Astrocyte (in vitro differentiated cells and primary cell): ENCODE data around the gene MAP4K2. TPM values are rescaled to one million over a fixed set of nuclear protein-coding genes. Genes with fewer than 3 reads are reported as not detected.

Experiments
- DNase-seq: peaks from one replicate; pipeline ENCODE4 v3.0.0-alpha.2; 2010; ENCODE audit warnings: low read depth
- FAIRE-seq: peaks from 2 replicates; lab custom pipeline; 2011; peaks lifted over from hg19 to GRCh38; lab: Jason Lieb, UNC
- H2AFZ ChIP-seq: 2 replicates; pipeline ENCODE4 v1.6.0; 2012; ENCODE audit warnings: low read depth, low read length, inconsistent platforms
- H3K27ac ChIP-seq: 2 replicates; pipeline ENCODE4 v1.5.1; 2011; ENCODE audit warnings: low read depth, low read length, inconsistent platforms
- H3K27me3 ChIP-seq: 2 replicates; pipeline ENCODE4 v1.6.0; 2011; ENCODE audit warnings: low read length, inconsistent platforms; ENCODE audit not compliant: insufficient read depth
- H3K36me3 ChIP-seq: 2 replicates; pipeline ENCODE4 v1.5.1; 2011; ENCODE audit warnings: low read length, inconsistent platforms; ENCODE audit not compliant: insufficient read depth
- H3K4me1 ChIP-seq: 2 replicates; pipeline ENCODE4 v1.5.1; 2011; ENCODE audit warnings: low read length, inconsistent platforms; ENCODE audit not compliant: insufficient read depth
- H3K4me2 ChIP-seq: 2 replicates; pipeline ENCODE4 v1.6.0; 2012; ENCODE audit warnings: low read length, inconsistent platforms
- H3K4me3 ChIP-seq: 2 replicates; pipeline ENCODE4 v1.5.1; 2011; ENCODE audit warnings: low read depth, mild to moderate bottlenecking, low read length, inconsistent platforms; ENCODE audit not compliant: insufficient read depth
- H3K79me2 ChIP-seq: 2 replicates; pipeline ENCODE4 v1.6.0; 2012; ENCODE audit warnings: mild to moderate bottlenecking, low read length, inconsistent platforms; ENCODE audit not compliant: insufficient read depth
- H3K9ac ChIP-seq: 2 replicates; pipeline ENCODE4 v1.6.0; 2012; ENCODE audit warnings: mild to moderate bottlenecking, low read length, inconsistent platforms
- H3K9me3 ChIP-seq: 2 replicates; pipeline ENCODE4 v1.5.1; 2012; ENCODE audit warnings: low read depth, mild to moderate bottlenecking, low read length, inconsistent platforms; ENCODE audit not compliant: insufficient read depth
- H4K20me1 ChIP-seq: 2 replicates; pipeline ENCODE4 v1.6.0; 2012; ENCODE audit warnings: low read length, inconsistent platforms; ENCODE audit not compliant: insufficient read depth
- H3K27ac Mint-ChIP-seq: one replicate; pipeline ENCODE4 v1.8.0; 2021; ENCODE audit warnings: mild to moderate bottlenecking, mixed read lengths; ENCODE audit not compliant: unreplicated experiment
- H3K27me3 Mint-ChIP-seq: one replicate; pipeline ENCODE4 v1.8.0; 2021; ENCODE audit warnings: low read depth, mixed read lengths; ENCODE audit not compliant: unreplicated experiment
- H3K36me3 Mint-ChIP-seq: one replicate; pipeline ENCODE4 v1.8.0; 2021; ENCODE audit warnings: low read depth, mixed read lengths; ENCODE audit not compliant: unreplicated experiment
- H3K4me1 Mint-ChIP-seq: one replicate; pipeline ENCODE4 v1.8.0; 2021; ENCODE audit warnings: low read depth, mixed read lengths; ENCODE audit not compliant: unreplicated experiment
- H3K4me3 Mint-ChIP-seq: one replicate; pipeline ENCODE4 v1.8.0; 2021; ENCODE audit warnings: mild to moderate bottlenecking, moderate library complexity, mixed read lengths; ENCODE audit not compliant: unreplicated experiment
- H3K9me3 Mint-ChIP-seq: one replicate; pipeline ENCODE4 v1.8.0; 2021; ENCODE audit warnings: mild to moderate bottlenecking, mixed read lengths; ENCODE audit not compliant: unreplicated experiment
- EZH2 ChIP-seq: IDR thresholded peaks from 2 replicates; pipeline ENCODE4 v1.6.1; 2012; ENCODE audit warnings: mild to moderate bottlenecking, low read length, inconsistent platforms; ENCODE audit not compliant: insufficient read depth
- total RNA-seq: library from RNA; stranded (reverse); gene quantifications from 2 replicates; pipeline ENCODE4 v1.2.1, GENCODE V29; 2021
- TF ChIP-seq, protein P1 (sequence below): IDR thresholded peaks from 2 replicates; pipeline ENCODE4 v1.5.1; 2011; ENCODE audit warnings: low read depth, mild to moderate bottlenecking, inconsistent platforms, low read length, moderate library complexity; ENCODE audit not compliant: insufficient read depth

The MAP4K2 gene
- total RNA-seq, 1 donor from 2014 or later: 11.2 TPM

DNA sequence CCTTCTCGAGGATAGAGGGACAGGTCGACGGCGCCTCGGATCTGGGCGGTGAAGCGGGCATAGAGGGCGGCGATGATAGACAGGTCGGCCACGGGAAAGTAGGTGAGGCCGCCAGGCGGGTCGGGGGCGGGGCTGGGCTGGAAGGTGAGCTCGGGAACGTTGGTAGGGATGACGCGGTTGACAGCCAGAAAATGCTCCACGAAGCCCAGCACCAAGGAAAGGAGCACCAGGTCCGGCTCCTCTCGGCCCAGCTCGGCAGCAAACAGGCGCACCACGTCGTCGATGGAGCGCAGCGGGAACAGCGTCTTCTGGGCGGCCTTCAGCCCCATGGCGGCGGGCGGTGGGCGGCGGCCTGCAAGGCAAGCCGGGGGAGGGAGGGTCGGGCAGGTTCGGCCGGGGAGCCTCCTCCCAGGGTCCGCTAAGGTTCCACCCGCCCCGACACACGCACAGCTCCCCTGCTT, 6.8 kb upstream of the MAP4K2 start:
- TF ChIP-seq EZH2: no peak
- TF ChIP-seq, protein P1, sequence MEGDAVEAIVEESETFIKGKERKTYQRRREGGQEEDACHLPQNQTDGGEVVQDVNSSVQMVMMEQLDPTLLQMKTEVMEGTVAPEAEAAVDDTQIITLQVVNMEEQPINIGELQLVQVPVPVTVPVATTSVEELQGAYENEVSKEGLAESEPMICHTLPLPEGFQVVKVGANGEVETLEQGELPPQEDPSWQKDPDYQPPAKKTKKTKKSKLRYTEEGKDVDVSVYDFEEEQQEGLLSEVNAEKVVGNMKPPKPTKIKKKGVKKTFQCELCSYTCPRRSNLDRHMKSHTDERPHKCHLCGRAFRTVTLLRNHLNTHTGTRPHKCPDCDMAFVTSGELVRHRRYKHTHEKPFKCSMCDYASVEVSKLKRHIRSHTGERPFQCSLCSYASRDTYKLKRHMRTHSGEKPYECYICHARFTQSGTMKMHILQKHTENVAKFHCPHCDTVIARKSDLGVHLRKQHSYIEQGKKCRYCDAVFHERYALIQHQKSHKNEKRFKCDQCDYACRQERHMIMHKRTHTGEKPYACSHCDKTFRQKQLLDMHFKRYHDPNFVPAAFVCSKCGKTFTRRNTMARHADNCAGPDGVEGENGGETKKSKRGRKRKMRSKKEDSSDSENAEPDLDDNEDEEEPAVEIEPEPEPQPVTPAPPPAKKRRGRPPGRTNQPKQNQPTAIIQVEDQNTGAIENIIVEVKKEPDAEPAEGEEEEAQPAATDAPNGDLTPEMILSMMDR: no peak
- FAIRE-seq: no peak
- Histone ChIP-seq H3K4me3 (peak overlapping the region; percentile 82), H3K4me2 (peak overlapping the region; percentile 96), H3K27me3 (no peaks in the 10 kb centered on the region), H3K79me2 (peaks cover 17% of the 10 kb centered on the region), H2AFZ (peak overlapping the region; percentile 88), H3K9me3 (no peaks in the 10 kb centered on the region), H3K9ac (peak overlapping the region; percentile 91), H3K4me1 (peaks cover 8% of the 10 kb centered on the region), H4K20me1 (peaks cover 13% of the 10 kb centered on the region), H3K27ac (no peak overlapping the region), H3K36me3 (peaks cover 2% of the 10 kb centered on the region)
- DNase-seq: no peak
- no peaks in the 10 kb centered on the region for H3K9me3 Mint-ChIP-seq
- peak overlapping the region; percentile 93 for H3K4me3 Mint-ChIP-seq
- peaks cover 4% of the 10 kb centered on the region for H3K36me3 Mint-ChIP-seq
- H3K27ac Mint-ChIP-seq: peak overlapping the region; percentile 72
- H3K27me3 Mint-ChIP-seq: no peaks in the 10 kb centered on the region
- H3K4me1 Mint-ChIP-seq: peaks cover 4% of the 10 kb centered on the region

DNA sequence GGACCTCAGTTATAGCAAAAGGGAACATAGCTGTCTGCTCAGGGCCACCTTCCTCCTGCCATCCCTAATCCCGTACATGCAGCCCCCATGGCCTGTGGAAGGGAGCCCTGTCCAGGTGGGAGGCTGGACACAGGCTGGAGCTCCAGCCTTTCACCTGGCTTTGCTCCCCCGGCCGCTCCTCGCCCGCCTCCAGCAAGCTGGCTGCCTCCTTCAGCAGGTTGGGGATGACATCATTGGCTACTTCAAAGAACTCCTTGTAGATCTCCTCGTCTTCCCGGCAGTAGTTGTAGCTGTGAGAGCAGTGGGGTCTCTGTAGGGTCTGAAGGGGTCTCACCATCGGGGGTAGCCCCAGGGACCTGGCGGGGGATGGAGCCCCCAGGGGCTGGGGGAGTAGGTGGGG, 2.5 kb upstream of the MAP4K2 start:
- Histone ChIP-seq H2AFZ (no peak overlapping the region), H3K9ac (no peak overlapping the region), H3K36me3 (peaks cover 2% of the 10 kb centered on the region), H3K4me3 (no peak overlapping the region), H3K9me3 (no peaks in the 10 kb centered on the region), H3K79me2 (peaks cover 17% of the 10 kb centered on the region), H3K27ac (no peak overlapping the region), H3K4me1 (peaks cover 17% of the 10 kb centered on the region), H3K27me3 (no peaks in the 10 kb centered on the region), H4K20me1 (peaks cover 18% of the 10 kb centered on the region), H3K4me2 (no peak overlapping the region)
- peaks cover 6% of the 10 kb centered on the region for H3K4me1 Mint-ChIP-seq
- no peak overlapping the region for H3K4me3 Mint-ChIP-seq
- H3K27ac Mint-ChIP-seq: no peak overlapping the region
- peaks cover 4% of the 10 kb centered on the region for H3K36me3 Mint-ChIP-seq
- DNase-seq (no peak), FAIRE-seq (no peak)
- H3K27me3 Mint-ChIP-seq: no peaks in the 10 kb centered on the region
- TF ChIP-seq EZH2: no peak
- TF ChIP-seq, protein P1: no peak
- H3K9me3 Mint-ChIP-seq: no peaks in the 10 kb centered on the region

DNA sequence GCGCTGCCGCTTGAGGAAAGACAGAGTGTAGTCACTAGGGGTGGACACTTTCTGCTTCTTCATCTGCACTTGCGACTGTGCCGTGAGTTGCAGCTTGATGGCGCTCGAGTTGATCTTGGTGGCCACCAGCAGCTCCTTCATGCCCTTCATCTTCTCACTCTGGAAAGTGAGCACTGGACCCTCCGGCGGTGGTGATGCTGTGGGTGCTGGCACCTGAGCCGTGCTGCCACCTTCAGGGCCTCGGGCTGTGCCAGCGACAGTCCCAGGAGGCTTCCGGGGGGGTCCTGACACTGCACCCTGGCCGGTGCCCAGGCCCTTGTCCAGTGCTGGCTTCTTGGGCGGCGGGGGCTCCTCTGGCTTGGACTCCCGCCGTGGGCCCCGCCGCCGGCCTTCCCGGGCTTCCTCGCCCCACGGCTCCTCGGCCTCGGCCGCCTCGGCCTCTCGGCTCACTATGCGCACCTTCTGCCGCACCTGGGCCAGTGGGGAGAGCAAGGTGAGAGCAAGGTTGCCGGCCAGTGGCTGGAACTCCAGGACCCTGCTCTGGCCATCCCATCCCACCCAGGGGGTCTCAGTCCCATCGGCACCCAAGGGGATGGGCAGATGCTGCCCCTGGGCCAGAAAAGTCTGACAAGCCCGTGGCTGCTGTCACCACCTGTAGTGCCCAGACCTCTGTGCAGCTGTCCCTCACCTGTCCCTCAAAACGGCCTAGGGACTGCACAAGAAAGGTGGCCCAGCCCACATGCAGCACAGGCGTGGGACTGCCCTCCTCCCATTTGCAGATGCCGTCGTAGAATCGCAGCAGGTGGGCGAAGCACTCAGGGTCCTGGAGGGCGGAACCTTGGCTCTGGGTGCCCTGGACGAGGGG, 1.6 kb upstream of the MAP4K2 start:
- Mint-ChIP-seq H3K4me1 (peaks cover 5% of the 10 kb centered on the region), H3K27ac (no peak overlapping the region), H3K27me3 (no peaks in the 10 kb centered on the region), H3K9me3 (no peaks in the 10 kb centered on the region), H3K4me3 (peak overlapping the region; percentile 94), H3K36me3 (peaks cover 4% of the 10 kb centered on the region)
- Histone ChIP-seq H3K79me2 (peaks cover 9% of the 10 kb centered on the region), H4K20me1 (peaks cover 18% of the 10 kb centered on the region), H3K9ac (no peak overlapping the region), H3K27me3 (no peaks in the 10 kb centered on the region), H3K9me3 (no peaks in the 10 kb centered on the region), H3K4me1 (peaks cover 14% of the 10 kb centered on the region), H3K36me3 (peaks cover 2% of the 10 kb centered on the region), H3K4me3 (no peak overlapping the region), H3K4me2 (peak overlapping the region; percentile 91), H2AFZ (no peak overlapping the region), H3K27ac (no peak overlapping the region)
- TF ChIP-seq, protein P1: no peak
- no peak for TF ChIP-seq EZH2
- DNase-seq (no peak), FAIRE-seq (no peak)
